Stimulated activated CD4-positive, alpha-beta T cell treated with anti-CD3 and anti-CD28 coated beads, Interleukin-15, amount 100 ng/mL, for 24 hours (primary cell): Measurements from ENCODE around the gene VAMP4.
A peak's percentile ranks its signal among the peaks of the same experiment; 100 is the strongest.
"Not testable (repeated sequence)": the region's sequence is repeated elsewhere in the genome, so short reads cannot be mapped to it uniquely, and the experiment has no call there.

Experiments used
- DNase-seq: peaks from one replicate; pipeline ENCODE4 v3.0.0-alpha.2; 2020

The VAMP4 gene

GRCh38 chr1:171683870-171684269, 58.0 kb downstream of the VAMP4 start:
- DNase-seq, result no peak

- no peak for DNase-seq
Measured at GRCh38 chr1:171680339-171680738, 61.5 kb downstream of the VAMP4 start.

- DNase-seq, result no peak
Measured at GRCh38 chr1:171676823-171677222, 65.0 kb downstream of the VAMP4 start.

GRCh38 chr1:171674431-171675405, 67.1 kb downstream of the VAMP4 start:
- DNase-seq, result no peak

GRCh38 chr1:171670739-171671138, 71.1 kb downstream of the VAMP4 start:
- no peak for DNase-seq

GRCh38 chr1:171668372-171668771, 73.5 kb downstream of the VAMP4 start:
- DNase-seq, result no peak

- DNase-seq, result no peak
Measured at GRCh38 chr1:171666114-171666769, 75.6 kb downstream of the VAMP4 start.

GRCh38 chr1:171664976-171665375, 76.9 kb downstream of the VAMP4 start:
- DNase-seq, result no peak

GRCh38 chr1:171663854-171664575, 77.8 kb downstream of the VAMP4 start:
- DNase-seq, result no peak

- no peak for DNase-seq
Measured at GRCh38 chr1:171663036-171663853, 78.6 kb downstream of the VAMP4 start.

- DNase-seq, result no peak
Measured at GRCh38 chr1:171661076-171661650, 80.7 kb downstream of the VAMP4 start.

- DNase-seq, result not testable (repeated sequence)
Measured at GRCh38 chr1:171656206-171656605, 85.7 kb downstream of the VAMP4 start.

- no peak for DNase-seq
Measured at GRCh38 chr1:171655746-171656116, 86.1 kb downstream of the VAMP4 start.

GRCh38 chr1:171654942-171655745, 86.7 kb downstream of the VAMP4 start:
- peak; percentile 87 for DNase-seq

GRCh38 chr1:171654201-171654941, 87.5 kb downstream of the VAMP4 start:
- DNase-seq, result no peak

- DNase-seq, result no peak
Measured at GRCh38 chr1:171653796-171654195, 88.1 kb downstream of the VAMP4 start.

- DNase-seq, result no peak
Measured at GRCh38 chr1:171652234-171652822, 89.5 kb downstream of the VAMP4 start, which contains the start of gene MYOC. TSS of gene MYOC (minus strand) at chr1:171652688. CDS start at chr1:171652611, 77 bp downstream.
